K562 (cell line): ENCODE data around the gene RNF181. TPM values are rescaled to one million over a fixed set of nuclear protein-coding genes. Genes with fewer than 3 reads are reported as not detected.

Source experiments
- FOXA1 ChIP-seq: fragments of 450-650 bp; IDR thresholded peaks from 2 replicates; pipeline ENCODE4 v1.6.1; 2016; ENCODE audit warnings: mild to moderate bottlenecking, borderline replicate concordance
- FOXM1 ChIP-seq, 2 experiments: fragments of 450-650 bp in 1 of 2; sonication (generic) in 1 of 2; formaldehyde crosslinking in 1 of 2; IDR thresholded peaks; 2 replicates each; pipeline versions ENCODE4 v1.6.1 to v1.9.0; 2017 to 2022; ENCODE audit warnings: low read depth in 2 of 2, mild to moderate bottlenecking in 2 of 2, missing genetic modification reagents in 1 of 2, moderate library complexity in 1 of 2
- HDAC1 ChIP-seq, 2 experiments: fragments of 450-650 bp; IDR thresholded peaks; 2 replicates each; pipeline ENCODE4 v1.6.1; 2016 to 2017; ENCODE audit warnings: inconsistent platforms in 1 of 2, mild to moderate bottlenecking in 1 of 2, moderate library complexity in 1 of 2
- HDAC2 ChIP-seq: fragments of 450-650 bp; IDR thresholded peaks from 2 replicates; pipeline ENCODE4 v1.6.1; 2016; ENCODE audit warnings: mild to moderate bottlenecking
- JUN ChIP-seq, 2 experiments: sonication (generic) in 1 of 2; formaldehyde crosslinking in 1 of 2; IDR thresholded peaks; 2 replicates each; pipeline versions ENCODE4 v1.6.1 to v1.8.0; 2012 to 2022; ENCODE audit warnings: borderline replicate concordance in 2 of 2, mild to moderate bottlenecking in 2 of 2, improper control_type of control experiment in 1 of 2, low read depth in 1 of 2, low read length in 1 of 2, missing genetic modification reagents in 1 of 2
- MEF2A ChIP-seq: IDR thresholded peaks from 2 replicates; pipeline ENCODE4 v1.6.1; 2011; ENCODE audit warnings: low read depth, mild to moderate bottlenecking, low read length, moderate library complexity; ENCODE audit not compliant: control insufficient read depth
- MNT ChIP-seq, 2 experiments: fragments of 450-650 bp; conservative IDR thresholded peaks; 2 replicates each; pipeline ENCODE4 v1.6.1; 2017; ENCODE audit warnings: mild to moderate bottlenecking in 2 of 2, moderate library complexity in 2 of 2
- RB1 ChIP-seq: fragments of 450-650 bp; IDR thresholded peaks from 2 replicates; pipeline ENCODE4 v1.6.1; 2017; ENCODE audit warnings: low read depth, mild to moderate bottlenecking
- TARDBP ChIP-seq: fragments of 450-650 bp; IDR thresholded peaks from 2 replicates; pipeline ENCODE4 v1.6.1; 2016
- TBP ChIP-seq: optimal IDR thresholded peaks from 2 replicates; pipeline ENCODE3; 2011; ENCODE audit warnings: low read depth, low read length, improper control_type of control experiment
- THAP12 ChIP-seq: fragments of 250-450 bp; sonication (Bioruptor Pico); IDR thresholded peaks from 2 replicates; pipeline ENCODE4 v1.9.0; 2021; ENCODE audit warnings: mild to moderate bottlenecking, inconsistent platforms
- USF1 ChIP-seq: sonication (generic); formaldehyde crosslinking; IDR thresholded peaks from 2 replicates; pipeline ENCODE4 v1.9.0; 2022; ENCODE audit warnings: mild to moderate bottlenecking, missing genetic modification reagents
- VEZF1 ChIP-seq: fragments of 200-800 bp; sonication (Bioruptor generic); IDR thresholded peaks from 2 replicates; pipeline ENCODE4 v1.6.1; 2017; ENCODE audit warnings: missing genetic modification characterization, missing compliant biosample characterization
- ZNF444 ChIP-seq: fragments of 250-450 bp; sonication (Bioruptor Pico); IDR thresholded peaks from 2 replicates; pipeline ENCODE4 v1.4.0; 2020; ENCODE audit warnings: mild to moderate bottlenecking, moderate library complexity
- polyA plus RNA-seq, 8 experiments: library from polyadenylated mRNA; depleted of rRNA in 4 of 8; stranded (reverse) in 5 of 8; unstranded in 3 of 8; fragments of >200 nt; fragmentation: Nextera tagmentation in 2 of 8; fragmentation: Illumina TruSeq in 1 of 8; extraction: Ambion mirVana in 2 of 8; extraction: Trizol in 1 of 8; gene quantifications; 2 replicates each; pipeline versions ENCODE4 v1.2.1 to v1.2.3, GENCODE V29; 2011 to 2014; ENCODE audit warnings: inconsistent platforms in 1 of 8, missing spikeins in 1 of 8
- total RNA-seq, 7 experiments: library from RNA; depleted of rRNA in 6 of 7; stranded (reverse); fragments of >200 nt in 6 of 7; fragmentation: Illumina TruSeq in 2 of 7; extraction: Trizol in 2 of 7; gene quantifications; 2 replicates each; pipeline versions ENCODE4 v1.2.1 to v1.2.3, GENCODE V29; 2011 to 2021; ENCODE audit warnings: low replicate concordance in 1 of 7
- TF ChIP-seq, protein P1 (sequence below): fragments of 450-650 bp; formaldehyde crosslinking; IDR thresholded peaks from 2 replicates; pipeline ENCODE4 v1.4.0; 2022; ENCODE audit warnings: missing genetic modification characterization
- TF ChIP-seq, protein P2 (sequence below): fragments of 250-450 bp; sonication (Bioruptor Pico); IDR thresholded peaks from 2 replicates; pipeline ENCODE4 v1.4.0; 2020

RNF181 gene
- total and polyA plus RNA-seq, 9 of the 15 experiments (the other 6 are each of a cell fraction or from before 2014, with no cell fraction given), result 139 to 492 (median 253) TPM

- TF ChIP-seq USF1 (CRISPR knock-in tag) (0 out of 2 replicates have a peak, but pooled peaks have one; percentile 7), FOXM1 (IDR thresholded peaks at IDR 0.05; ENCODE audit: low read depth) (no peak), FOXM1 (CRISPR knock-in tag; IDR thresholded peaks at IDR 0.05; ENCODE audit: low read depth) (0 out of 2 replicates have a peak, but pooled peaks have one; percentile 30), TARDBP (0 out of 2 replicates have a peak, but pooled peaks have one; percentile 24), HDAC1 (IDR thresholded peaks at IDR 0.05) (peak in 1 of 2 experiments; percentile 99; a peak in 2 of 4 replicates), FOXA1 (no peak), ZNF444 (CRISPR knock-in tag) (no peak), MEF2A (no peak), HDAC2 (peak; percentile 83), TBP (peak; percentile 41), THAP12 (CRISPR knock-in tag) (no peak), MNT (conservative IDR thresholded peaks at IDR 0.05) (peak; percentile 96 to 99), RB1 (peak; percentile 82; the same call in 1 of the 2 replicates), JUN (IDR thresholded peaks at IDR 0.05; ENCODE audit: borderline replicate concordance, low read depth, low read length) (peak; percentile 11; the same call in 1 of the 2 replicates), JUN (CRISPR knock-in tag; IDR thresholded peaks at IDR 0.05; ENCODE audit: borderline replicate concordance) (no peak), VEZF1 (CRISPR knock-in tag) (peak; percentile 89)
- TF ChIP-seq, protein P1, sequence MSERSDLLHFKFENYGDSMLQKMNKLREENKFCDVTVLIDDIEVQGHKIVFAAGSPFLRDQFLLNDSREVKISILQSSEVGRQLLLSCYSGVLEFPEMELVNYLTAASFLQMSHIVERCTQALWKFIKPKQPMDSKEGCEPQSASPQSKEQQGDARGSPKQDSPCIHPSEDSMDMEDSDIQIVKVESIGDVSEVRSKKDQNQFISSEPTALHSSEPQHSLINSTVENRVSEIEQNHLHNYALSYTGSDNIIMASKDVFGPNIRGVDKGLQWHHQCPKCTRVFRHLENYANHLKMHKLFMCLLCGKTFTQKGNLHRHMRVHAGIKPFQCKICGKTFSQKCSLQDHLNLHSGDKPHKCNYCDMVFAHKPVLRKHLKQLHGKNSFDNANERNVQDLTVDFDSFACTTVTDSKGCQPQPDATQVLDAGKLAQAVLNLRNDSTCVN (CRISPR knock-in tag), result 0 out of 2 replicates have a peak, but pooled peaks have one; percentile 37
- TF ChIP-seq, protein P2, sequence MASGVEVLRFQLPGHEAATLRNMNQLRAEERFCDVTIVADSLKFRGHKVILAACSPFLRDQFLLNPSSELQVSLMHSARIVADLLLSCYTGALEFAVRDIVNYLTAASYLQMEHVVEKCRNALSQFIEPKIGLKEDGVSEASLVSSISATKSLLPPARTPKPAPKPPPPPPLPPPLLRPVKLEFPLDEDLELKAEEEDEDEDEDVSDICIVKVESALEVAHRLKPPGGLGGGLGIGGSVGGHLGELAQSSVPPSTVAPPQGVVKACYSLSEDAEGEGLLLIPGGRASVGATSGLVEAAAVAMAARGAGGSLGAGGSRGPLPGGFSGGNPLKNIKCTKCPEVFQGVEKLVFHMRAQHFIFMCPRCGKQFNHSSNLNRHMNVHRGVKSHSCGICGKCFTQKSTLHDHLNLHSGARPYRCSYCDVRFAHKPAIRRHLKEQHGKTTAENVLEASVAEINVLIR (CRISPR knock-in tag), result peak; percentile 69
Measured at GRCh38 chr2:85602476-85603234, 7.1 kb downstream of the RNF181 start, which contains the start of gene TMEM150A (continued).
